Measurements from ENCODE around the gene GPR45.

The GPR45 gene

GRCh38 chr2:105255979-105256378, 14.4 kb downstream of the GPR45 start:
- TF ChIP-seq, protein P1, sequence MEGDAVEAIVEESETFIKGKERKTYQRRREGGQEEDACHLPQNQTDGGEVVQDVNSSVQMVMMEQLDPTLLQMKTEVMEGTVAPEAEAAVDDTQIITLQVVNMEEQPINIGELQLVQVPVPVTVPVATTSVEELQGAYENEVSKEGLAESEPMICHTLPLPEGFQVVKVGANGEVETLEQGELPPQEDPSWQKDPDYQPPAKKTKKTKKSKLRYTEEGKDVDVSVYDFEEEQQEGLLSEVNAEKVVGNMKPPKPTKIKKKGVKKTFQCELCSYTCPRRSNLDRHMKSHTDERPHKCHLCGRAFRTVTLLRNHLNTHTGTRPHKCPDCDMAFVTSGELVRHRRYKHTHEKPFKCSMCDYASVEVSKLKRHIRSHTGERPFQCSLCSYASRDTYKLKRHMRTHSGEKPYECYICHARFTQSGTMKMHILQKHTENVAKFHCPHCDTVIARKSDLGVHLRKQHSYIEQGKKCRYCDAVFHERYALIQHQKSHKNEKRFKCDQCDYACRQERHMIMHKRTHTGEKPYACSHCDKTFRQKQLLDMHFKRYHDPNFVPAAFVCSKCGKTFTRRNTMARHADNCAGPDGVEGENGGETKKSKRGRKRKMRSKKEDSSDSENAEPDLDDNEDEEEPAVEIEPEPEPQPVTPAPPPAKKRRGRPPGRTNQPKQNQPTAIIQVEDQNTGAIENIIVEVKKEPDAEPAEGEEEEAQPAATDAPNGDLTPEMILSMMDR (conservative IDR thresholded peaks at IDR 0.05): no peak
- H3K27ac ChIP-seq: no peak overlapping the region

DNA sequence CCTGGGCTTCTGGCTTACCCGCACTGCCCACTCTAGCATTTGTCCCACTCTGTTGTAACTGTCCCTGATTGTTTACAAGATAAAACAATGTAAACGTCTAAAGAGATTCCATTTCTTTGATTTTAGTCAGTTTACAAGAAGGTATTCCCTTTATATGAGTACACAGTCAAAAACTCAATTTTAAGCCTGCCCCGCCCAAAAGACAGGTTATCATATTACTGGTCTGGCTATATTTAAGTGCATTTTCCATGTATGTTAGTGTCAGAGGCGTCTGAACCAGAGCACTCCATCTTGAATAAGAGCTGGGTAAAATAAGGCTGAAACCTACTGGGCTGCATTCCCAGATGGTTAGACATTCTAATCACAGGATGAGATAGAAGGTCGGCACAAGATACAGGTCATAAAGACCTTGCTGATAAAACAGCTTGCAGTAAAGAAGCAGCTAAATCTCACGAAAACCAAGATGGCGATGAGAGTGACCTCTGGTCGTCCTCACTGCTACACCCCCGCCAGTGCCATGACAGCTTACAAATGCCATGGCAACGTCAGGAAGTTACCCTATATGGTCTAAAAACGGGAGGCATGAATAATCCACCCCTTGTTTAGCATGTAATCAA, 15.0 kb downstream of the GPR45 start:
- TF ChIP-seq, protein P1 (conservative IDR thresholded peaks at IDR 0.05): no peak

DNA sequence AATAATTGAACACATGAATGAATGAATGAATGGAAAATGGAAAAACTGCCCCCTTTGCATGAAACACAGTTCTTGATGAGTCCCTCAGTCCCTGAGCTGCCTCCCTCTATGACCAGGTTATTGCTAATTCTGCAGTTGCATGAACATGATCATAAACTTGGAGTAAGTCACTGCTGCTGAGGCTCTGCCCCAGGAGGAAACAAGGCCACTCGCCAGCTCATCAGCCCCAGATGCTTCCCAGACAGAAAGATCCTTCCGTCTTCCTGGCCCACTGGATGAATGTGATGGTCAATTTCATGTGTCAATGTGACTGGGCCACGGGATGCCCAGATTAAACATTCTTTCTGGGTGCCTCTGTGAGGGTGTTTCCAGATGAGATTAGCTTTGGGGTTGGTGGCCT, 16.4 kb downstream of the GPR45 start:
- TF ChIP-seq, protein P1 (conservative IDR thresholded peaks at IDR 0.05): no peak
- H3K27ac ChIP-seq: no peak overlapping the region

More for the DNA sequence above, 15.0 kb downstream of the GPR45 start:
- no peak overlapping the region for H3K27ac ChIP-seq

DNA sequence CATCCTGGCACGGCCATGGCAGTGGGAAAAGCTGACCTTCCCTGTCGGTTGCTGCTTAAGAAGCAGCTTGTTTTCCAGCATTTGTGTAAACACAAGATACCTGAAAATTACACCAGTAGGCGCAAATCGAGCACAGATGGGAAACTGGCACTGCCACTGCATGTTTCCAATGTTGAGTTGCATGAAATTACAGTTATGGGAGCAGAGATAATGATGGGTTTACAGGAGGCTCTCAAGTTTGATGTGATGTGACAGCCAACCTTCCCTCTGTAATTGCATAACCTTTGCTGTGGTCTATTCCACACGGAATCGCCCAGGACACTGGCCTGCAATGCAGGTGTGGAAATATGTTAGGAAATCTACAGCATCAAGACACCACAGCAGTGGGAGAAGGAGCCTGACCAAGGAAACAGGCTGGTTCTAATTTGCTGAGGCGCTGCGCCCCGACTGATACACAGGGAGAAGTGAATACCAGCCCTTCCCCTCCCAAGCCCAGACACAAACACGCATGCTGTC, 17.4 kb downstream of the GPR45 start:
- TF ChIP-seq, protein P1 (conservative IDR thresholded peaks at IDR 0.05): no peak
- no peak overlapping the region for H3K27ac ChIP-seq

DNA sequence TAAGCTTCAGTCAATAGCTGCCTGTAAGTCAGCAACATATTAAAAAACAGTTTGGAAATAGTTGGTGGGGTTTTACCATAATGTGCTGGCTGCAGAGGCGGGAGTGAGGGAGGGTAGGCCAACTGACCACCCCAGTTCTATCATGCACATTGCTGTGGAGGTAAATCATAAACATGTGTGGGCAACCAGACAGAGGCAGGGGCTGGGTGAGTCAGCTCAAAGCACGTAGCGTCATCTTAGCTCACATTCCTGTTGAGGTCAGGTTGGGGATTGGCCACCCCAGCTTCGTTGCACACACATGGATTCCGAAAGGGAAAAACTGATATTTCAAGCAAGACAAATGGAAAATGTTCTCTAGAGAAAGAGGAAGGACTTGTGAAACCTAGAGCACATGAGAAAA, 19.5 kb downstream of the GPR45 start:
- TF ChIP-seq, protein P1 (conservative IDR thresholded peaks at IDR 0.05): no peak
- H3K27ac ChIP-seq: no peak overlapping the region

- H3K27ac ChIP-seq: no peak overlapping the region
- TF ChIP-seq, protein P1 (conservative IDR thresholded peaks at IDR 0.05): no peak
Measured at GRCh38 chr2:105262651-105263091, 21.1 kb downstream of the GPR45 start.

DNA sequence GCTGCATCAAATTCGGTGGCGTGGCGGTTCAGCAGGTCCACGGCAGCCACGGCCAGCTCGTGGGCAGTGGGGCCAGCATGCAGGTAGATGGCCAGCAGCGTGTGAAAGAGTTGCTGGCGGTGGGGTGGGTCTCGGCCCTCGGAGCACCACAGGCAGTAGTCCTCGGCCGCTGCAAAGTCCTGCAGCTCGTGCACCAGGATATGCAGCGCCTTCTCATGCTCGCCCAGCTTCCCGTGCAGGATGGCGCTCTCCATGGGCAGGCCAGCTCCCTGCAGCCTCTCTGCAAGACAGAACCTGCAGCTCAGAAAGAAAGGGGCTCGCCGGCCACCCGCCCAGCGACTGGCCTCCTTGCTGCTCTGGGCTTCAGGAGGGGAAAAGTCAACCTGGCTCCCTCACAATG, 27.9 kb downstream of the GPR45 start:
- TF ChIP-seq, protein P1 (conservative IDR thresholded peaks at IDR 0.05): no peak
- H3K27ac ChIP-seq: no peak overlapping the region
